GM23338 (cell line): Measurements from ENCODE around the gene NXPE3. TPM values are rescaled to one million over a fixed set of nuclear protein-coding genes. Genes with fewer than 3 reads are reported as not detected.

Source experiments
- ATAC-seq: fragments of 200-7000 bp; cut with Tn5 transposase; 3 replicates; pipeline ENCODE4 v1.9.1; 2020
- DNase-seq: peaks from one replicate; pipeline ENCODE4 v3.0.0-alpha.2; 2015; ENCODE audit warnings: low spot score
- H2AFZ ChIP-seq: fragments of 200-600 bp; sonication (generic); 2 replicates; pipeline ENCODE4 v1.8.0; 2016; ENCODE audit warnings: antibody characterized with exemption, mild to moderate bottlenecking, moderate library complexity
- H3F3A ChIP-seq: fragments of 200-600 bp; sonication (generic); replicated peaks from 2 replicates; pipeline ENCODE4 v1.8.0; 2017; ENCODE audit warnings: antibody characterized with exemption, mixed run types, low read depth
- H3K27ac ChIP-seq: fragments of 200-600 bp; sonication (generic); 2 replicates; pipeline ENCODE4 v1.6.1; 2016; ENCODE audit warnings: low read depth
- H3K27me3 ChIP-seq: fragments of 200-600 bp; sonication (generic); 2 replicates; pipeline ENCODE4 v1.8.0; 2016; ENCODE audit warnings: mild to moderate bottlenecking, mixed run types, moderate library complexity; ENCODE audit not compliant: insufficient read depth
- H3K36me3 ChIP-seq: fragments of 200-600 bp; sonication (generic); 2 replicates; pipeline ENCODE4 v1.8.0; 2016; ENCODE audit warnings: mild to moderate bottlenecking; ENCODE audit not compliant: insufficient read depth
- H3K4me1 ChIP-seq: fragments of 200-600 bp; sonication (generic); 2 replicates; pipeline ENCODE4 v1.8.0; 2016; ENCODE audit warnings: mild to moderate bottlenecking, moderate library complexity; ENCODE audit not compliant: insufficient read depth
- H3K4me2 ChIP-seq: fragments of 200-600 bp; sonication (generic); 2 replicates; pipeline ENCODE4 v1.7.1; 2017; ENCODE audit warnings: mixed run types
- H3K4me3 ChIP-seq: fragments of 200-600 bp; sonication (generic); 2 replicates; pipeline ENCODE4 v1.6.1; 2016; ENCODE audit warnings: mixed run types
- H3K79me2 ChIP-seq: fragments of 200-600 bp; sonication (generic); replicated peaks from 2 replicates; pipeline ENCODE4 v1.8.0; 2017; ENCODE audit warnings: mild to moderate bottlenecking; ENCODE audit not compliant: insufficient read depth
- H3K9me2 ChIP-seq: fragments of 200-600 bp; sonication (generic); 2 replicates; pipeline ENCODE4 v1.8.0; 2017; ENCODE audit not compliant: insufficient read depth
- H4K20me1 ChIP-seq: fragments of 200-600 bp; sonication (generic); replicated peaks from 2 replicates; pipeline ENCODE4 v1.8.0; 2017; ENCODE audit warnings: mild to moderate bottlenecking; ENCODE audit not compliant: insufficient read depth
- H3K27ac Mint-ChIP-seq: 2 replicates; pipeline ENCODE4 v1.8.0; 2020; ENCODE audit warnings: inconsistent platforms, mild to moderate bottlenecking, moderate library complexity, mixed read lengths
- H3K27me3 Mint-ChIP-seq: 3 replicates; pipeline ENCODE4 v1.8.0; 2022; ENCODE audit warnings: low read depth, mild to moderate bottlenecking, moderate library complexity, mixed read lengths, inconsistent platforms; ENCODE audit not compliant: insufficient read depth, poor library complexity
- H3K36me3 Mint-ChIP-seq: 3 replicates; pipeline ENCODE4 v1.8.0; 2021; ENCODE audit warnings: low read depth, mild to moderate bottlenecking, inconsistent platforms, moderate library complexity, mixed read lengths
- H3K4me1 Mint-ChIP-seq: 3 replicates; pipeline ENCODE4 v1.8.0; 2020; ENCODE audit warnings: mild to moderate bottlenecking, inconsistent platforms, mixed read lengths
- H3K4me3 Mint-ChIP-seq: 3 replicates; pipeline ENCODE4 v1.8.0; 2021; ENCODE audit warnings: moderate library complexity, mild to moderate bottlenecking, inconsistent platforms, mixed read lengths
- H3K9me3 Mint-ChIP-seq: 3 replicates; pipeline ENCODE4 v1.8.0; 2020; ENCODE audit warnings: moderate library complexity, mild to moderate bottlenecking, inconsistent platforms, mixed read lengths
- CREB1 ChIP-seq: fragments of 250-450 bp; sonication (Bioruptor Pico); IDR thresholded peaks from 2 replicates; pipeline ENCODE4 v1.5.0; 2020; ENCODE audit warnings: low read depth, mild to moderate bottlenecking, moderate library complexity
- JUNB ChIP-seq: IDR thresholded peaks from one replicate; pipeline ENCODE4 v1.6.1; 2016; ENCODE audit warnings: antibody characterized with exemption; ENCODE audit not compliant: unreplicated experiment
- STAT1 ChIP-seq: IDR thresholded peaks from one replicate; pipeline ENCODE4 v1.6.1; 2016; ENCODE audit warnings: antibody characterized with exemption; ENCODE audit not compliant: unreplicated experiment
- ZNF114 ChIP-seq: fragments of 250-450 bp; sonication (Bioruptor Pico); IDR thresholded peaks from 2 replicates; pipeline ENCODE4 v1.5.0; 2020; ENCODE audit warnings: mild to moderate bottlenecking, moderate library complexity
- ZNF331 ChIP-seq: fragments of 250-450 bp; sonication (Bioruptor Pico); IDR thresholded peaks from 2 replicates; pipeline ENCODE4 v1.5.0; 2020; ENCODE audit warnings: low read depth, mild to moderate bottlenecking, moderate library complexity
- polyA plus RNA-seq: library from polyadenylated mRNA; unstranded; fragments of >200 nt; fragmentation: Nextera tagmentation; extraction: Ambion mirVana; gene quantifications from 2 replicates; pipeline ENCODE4 v1.2.1, GENCODE V29; 2016
- total RNA-seq: library from RNA; depleted of rRNA; stranded (reverse); fragments of >200 nt; shearing (Covaris generic); gene quantifications from 2 replicates; pipeline ENCODE4 v1.2.3, GENCODE V29; 2014
- TF ChIP-seq, protein P1 (sequence below): fragments of 250-450 bp; sonication (Bioruptor Pico); IDR thresholded peaks from 2 replicates; pipeline ENCODE4 v1.5.0; 2020; ENCODE audit warnings: mild to moderate bottlenecking, moderate library complexity
- TF ChIP-seq, protein P2 (sequence below): IDR thresholded peaks from one replicate; pipeline ENCODE4 v1.6.1; 2018; ENCODE audit warnings: antibody characterized with exemption; ENCODE audit not compliant: unreplicated experiment

Gene NXPE3
- total and polyA plus RNA-seq, 2 experiments from 2014 or later: 13.3 to 20.8 TPM

DNA sequence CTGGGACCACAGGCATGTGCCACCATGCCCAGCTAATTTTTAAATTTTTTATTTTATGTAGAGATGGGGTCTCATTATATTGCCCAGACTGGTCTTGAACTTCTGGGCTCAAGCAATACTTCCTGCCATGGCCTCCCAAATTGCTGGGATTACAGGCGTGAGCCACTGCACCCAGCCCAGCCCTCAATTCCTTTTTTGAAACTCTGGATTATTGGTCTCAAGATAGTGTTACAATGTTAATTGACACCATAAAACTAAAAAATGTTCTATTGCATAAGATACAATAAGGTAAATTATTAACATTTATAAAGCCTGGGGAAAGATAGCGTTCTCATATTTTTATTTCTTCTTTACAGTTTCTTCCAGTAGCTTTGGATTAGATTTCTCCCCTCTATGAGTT is 66.4 kb downstream of the NXPE3 start:
- Mint-ChIP-seq H3K36me3 (peaks cover 6% of the 10 kb centered on the region; the same call in 2 of the 3 replicates), H3K4me3 (no peak overlapping the region; the same call in 2 of the 3 replicates), H3K27me3 (peaks cover 12% of the 10 kb centered on the region), H3K9me3 (no peaks in the 10 kb centered on the region; the same call in 2 of the 3 replicates), H3K27ac (no peak overlapping the region), H3K4me1 (peaks cover 46% of the 10 kb centered on the region)
- Histone ChIP-seq H3K79me2 (peaks cover 9% of the 10 kb centered on the region), H4K20me1 (no peaks in the 10 kb centered on the region), H3K4me1 (peaks cover 34% of the 10 kb centered on the region), H2AFZ (no peak overlapping the region), H3K9me2 (no peaks in the 10 kb centered on the region; the same call in 1 of the 2 replicates), H3K36me3 (no peaks in the 10 kb centered on the region), H3K4me2 (no peak overlapping the region), H3F3A (0 out of 2 replicates have a peak, but pooled peaks cover 6% of the 10 kb centered on the region), H3K27ac (no peak overlapping the region), H3K4me3 (no peak overlapping the region), H3K27me3 (no peaks in the 10 kb centered on the region)
- no peak for ATAC-seq
- DNase-seq: no peak
- TF ChIP-seq CREB1 (CRISPR knock-in tag): no peak
- TF ChIP-seq, protein P1, sequence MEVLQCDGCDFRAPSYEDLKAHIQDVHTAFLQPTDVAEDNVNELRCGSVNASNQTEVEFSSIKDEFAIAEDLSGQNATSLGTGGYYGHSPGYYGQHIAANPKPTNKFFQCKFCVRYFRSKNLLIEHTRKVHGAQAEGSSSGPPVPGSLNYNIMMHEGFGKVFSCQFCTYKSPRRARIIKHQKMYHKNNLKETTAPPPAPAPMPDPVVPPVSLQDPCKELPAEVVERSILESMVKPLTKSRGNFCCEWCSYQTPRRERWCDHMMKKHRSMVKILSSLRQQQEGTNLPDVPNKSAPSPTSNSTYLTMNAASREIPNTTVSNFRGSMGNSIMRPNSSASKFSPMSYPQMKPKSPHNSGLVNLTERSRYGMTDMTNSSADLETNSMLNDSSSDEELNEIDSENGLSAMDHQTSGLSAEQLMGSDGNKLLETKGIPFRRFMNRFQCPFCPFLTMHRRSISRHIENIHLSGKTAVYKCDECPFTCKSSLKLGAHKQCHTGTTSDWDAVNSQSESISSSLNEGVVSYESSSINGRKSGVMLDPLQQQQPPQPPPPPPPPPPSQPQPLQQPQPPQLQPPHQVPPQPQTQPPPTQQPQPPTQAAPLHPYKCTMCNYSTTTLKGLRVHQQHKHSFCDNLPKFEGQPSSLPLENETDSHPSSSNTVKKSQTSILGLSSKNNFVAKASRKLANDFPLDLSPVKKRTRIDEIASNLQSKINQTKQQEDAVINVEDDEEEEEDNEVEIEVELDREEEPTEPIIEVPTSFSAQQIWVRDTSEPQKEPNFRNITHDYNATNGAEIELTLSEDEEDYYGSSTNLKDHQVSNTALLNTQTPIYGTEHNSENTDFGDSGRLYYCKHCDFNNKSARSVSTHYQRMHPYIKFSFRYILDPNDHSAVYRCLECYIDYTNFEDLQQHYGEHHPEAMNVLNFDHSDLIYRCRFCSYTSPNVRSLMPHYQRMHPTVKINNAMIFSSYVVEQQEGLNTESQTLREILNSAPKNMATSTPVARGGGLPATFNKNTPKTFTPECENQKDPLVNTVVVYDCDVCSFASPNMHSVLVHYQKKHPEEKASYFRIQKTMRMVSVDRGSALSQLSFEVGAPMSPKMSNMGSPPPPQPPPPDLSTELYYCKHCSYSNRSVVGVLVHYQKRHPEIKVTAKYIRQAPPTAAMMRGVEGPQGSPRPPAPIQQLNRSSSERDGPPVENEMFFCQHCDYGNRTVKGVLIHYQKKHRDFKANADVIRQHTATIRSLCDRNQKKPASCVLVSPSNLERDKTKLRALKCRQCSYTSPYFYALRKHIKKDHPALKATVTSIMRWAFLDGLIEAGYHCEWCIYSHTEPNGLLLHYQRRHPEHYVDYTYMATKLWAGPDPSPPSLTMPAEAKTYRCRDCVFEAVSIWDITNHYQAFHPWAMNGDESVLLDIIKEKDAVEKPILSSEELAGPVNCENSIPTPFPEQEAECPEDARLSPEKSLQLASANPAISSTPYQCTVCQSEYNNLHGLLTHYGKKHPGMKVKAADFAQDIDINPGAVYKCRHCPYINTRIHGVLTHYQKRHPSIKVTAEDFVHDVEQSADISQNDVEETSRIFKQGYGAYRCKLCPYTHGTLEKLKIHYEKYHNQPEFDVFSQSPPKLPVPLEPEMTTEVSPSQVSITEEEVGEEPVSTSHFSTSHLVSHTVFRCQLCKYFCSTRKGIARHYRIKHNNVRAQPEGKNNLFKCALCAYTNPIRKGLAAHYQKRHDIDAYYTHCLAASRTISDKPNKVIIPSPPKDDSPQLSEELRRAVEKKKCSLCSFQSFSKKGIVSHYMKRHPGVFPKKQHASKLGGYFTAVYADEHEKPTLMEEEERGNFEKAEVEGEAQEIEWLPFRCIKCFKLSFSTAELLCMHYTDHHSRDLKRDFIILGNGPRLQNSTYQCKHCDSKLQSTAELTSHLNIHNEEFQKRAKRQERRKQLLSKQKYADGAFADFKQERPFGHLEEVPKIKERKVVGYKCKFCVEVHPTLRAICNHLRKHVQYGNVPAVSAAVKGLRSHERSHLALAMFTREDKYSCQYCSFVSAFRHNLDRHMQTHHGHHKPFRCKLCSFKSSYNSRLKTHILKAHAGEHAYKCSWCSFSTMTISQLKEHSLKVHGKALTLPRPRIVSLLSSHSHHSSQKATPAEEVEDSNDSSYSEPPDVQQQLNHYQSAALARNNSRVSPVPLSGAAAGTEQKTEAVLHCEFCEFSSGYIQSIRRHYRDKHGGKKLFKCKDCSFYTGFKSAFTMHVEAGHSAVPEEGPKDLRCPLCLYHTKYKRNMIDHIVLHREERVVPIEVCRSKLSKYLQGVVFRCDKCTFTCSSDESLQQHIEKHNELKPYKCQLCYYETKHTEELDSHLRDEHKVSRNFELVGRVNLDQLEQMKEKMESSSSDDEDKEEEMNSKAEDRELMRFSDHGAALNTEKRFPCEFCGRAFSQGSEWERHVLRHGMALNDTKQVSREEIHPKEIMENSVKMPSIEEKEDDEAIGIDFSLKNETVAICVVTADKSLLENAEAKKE (CRISPR knock-in tag): no peak
- TF ChIP-seq JUNB: no peak
- no peak for TF ChIP-seq ZNF331
- no peak for TF ChIP-seq STAT1
- no peak for TF ChIP-seq ZNF114 (CRISPR knock-in tag)
- TF ChIP-seq, protein P2, sequence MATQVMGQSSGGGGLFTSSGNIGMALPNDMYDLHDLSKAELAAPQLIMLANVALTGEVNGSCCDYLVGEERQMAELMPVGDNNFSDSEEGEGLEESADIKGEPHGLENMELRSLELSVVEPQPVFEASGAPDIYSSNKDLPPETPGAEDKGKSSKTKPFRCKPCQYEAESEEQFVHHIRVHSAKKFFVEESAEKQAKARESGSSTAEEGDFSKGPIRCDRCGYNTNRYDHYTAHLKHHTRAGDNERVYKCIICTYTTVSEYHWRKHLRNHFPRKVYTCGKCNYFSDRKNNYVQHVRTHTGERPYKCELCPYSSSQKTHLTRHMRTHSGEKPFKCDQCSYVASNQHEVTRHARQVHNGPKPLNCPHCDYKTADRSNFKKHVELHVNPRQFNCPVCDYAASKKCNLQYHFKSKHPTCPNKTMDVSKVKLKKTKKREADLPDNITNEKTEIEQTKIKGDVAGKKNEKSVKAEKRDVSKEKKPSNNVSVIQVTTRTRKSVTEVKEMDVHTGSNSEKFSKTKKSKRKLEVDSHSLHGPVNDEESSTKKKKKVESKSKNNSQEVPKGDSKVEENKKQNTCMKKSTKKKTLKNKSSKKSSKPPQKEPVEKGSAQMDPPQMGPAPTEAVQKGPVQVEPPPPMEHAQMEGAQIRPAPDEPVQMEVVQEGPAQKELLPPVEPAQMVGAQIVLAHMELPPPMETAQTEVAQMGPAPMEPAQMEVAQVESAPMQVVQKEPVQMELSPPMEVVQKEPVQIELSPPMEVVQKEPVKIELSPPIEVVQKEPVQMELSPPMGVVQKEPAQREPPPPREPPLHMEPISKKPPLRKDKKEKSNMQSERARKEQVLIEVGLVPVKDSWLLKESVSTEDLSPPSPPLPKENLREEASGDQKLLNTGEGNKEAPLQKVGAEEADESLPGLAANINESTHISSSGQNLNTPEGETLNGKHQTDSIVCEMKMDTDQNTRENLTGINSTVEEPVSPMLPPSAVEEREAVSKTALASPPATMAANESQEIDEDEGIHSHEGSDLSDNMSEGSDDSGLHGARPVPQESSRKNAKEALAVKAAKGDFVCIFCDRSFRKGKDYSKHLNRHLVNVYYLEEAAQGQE: no peak
